GM18505 (cell line): ENCODE results near the gene EXOC6B.
"Not testable (repeated sequence)": the region's sequence is repeated elsewhere in the genome, so short reads cannot be mapped to it uniquely, and the experiment has no call there.

Experiments used
- ATAC-seq: cut with Tn5 transposase; IDR thresholded peaks from one replicate; pipeline ENCODE4 v1.9.1; 2021; ENCODE audit not compliant: unreplicated experiment
- POLR2A ChIP-seq: IDR thresholded peaks from 4 replicates; pipeline ENCODE4 v1.6.1; 2011; ENCODE audit warnings: borderline replicate concordance; ENCODE audit not compliant: insufficient read depth, insufficient read length; ENCODE audit errors: extremely low read depth

The EXOC6B gene

DNA sequence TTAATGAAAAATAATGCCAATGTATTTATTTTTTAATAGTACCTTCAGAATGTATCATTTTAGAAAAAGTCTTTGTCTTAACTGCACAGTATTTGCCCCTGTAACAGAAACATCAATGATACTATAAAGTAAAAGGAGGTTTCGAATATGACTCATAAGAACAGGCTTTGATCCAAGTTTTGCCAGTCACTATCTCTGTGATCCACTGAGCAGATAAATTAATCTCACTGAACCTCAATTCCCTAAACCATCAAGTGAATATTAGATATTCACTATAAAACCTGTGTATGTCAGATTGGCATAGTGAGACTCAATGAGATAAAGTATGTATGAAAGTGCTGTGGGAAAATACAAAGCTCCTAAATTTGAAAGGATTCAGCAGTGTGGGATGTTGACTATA, 292.1 kb downstream of the EXOC6B start:
- TF ChIP-seq POLR2A = no peak
- ATAC-seq = no peak

DNA sequence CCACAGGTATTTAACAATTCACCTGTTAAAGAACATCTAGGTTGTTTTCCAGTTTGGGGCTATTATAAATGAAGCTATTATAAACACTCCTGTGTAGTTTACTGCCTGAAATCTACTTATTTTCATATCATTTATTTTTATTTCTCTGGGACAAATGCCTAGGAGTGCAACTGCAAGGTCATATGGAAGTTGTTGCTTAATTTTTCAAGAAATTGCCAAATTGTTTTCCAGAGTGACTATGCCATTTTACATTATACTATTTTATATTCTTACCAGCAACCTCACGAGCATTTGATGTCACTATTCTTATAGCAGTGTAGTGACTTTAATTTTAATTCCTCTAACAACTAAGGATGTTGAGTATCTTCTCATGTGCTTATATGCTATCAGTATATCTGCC, 298.4 kb downstream of the EXOC6B start:
- no peak for ATAC-seq

GRCh38 chr2:72526623-72527022, 299.2 kb downstream of the EXOC6B start:
- TF ChIP-seq POLR2A = no peak
- no peak for ATAC-seq

More for the DNA sequence above, 298.4 kb downstream of the EXOC6B start:
- TF ChIP-seq POLR2A = no peak

DNA sequence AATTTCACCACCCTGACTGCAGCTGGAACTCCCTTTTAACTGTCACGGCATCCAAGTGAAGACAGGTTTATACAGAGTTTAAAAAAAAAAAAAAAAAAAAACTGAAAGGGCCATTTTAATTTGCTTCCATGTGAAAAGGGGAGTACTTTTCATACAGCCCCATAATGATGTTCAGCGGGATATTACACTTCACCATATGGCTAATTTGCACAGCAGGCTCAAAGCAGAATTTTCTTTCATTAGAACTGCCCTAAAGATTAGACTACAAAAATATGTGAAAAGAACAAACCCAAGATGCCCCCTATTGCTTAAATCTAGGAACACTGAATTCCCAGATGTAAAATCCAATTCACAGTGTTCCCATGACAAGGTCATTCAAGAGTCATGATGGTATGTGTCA, 301.8 kb downstream of the EXOC6B start:
- ATAC-seq = no peak
- TF ChIP-seq POLR2A = no peak

DNA sequence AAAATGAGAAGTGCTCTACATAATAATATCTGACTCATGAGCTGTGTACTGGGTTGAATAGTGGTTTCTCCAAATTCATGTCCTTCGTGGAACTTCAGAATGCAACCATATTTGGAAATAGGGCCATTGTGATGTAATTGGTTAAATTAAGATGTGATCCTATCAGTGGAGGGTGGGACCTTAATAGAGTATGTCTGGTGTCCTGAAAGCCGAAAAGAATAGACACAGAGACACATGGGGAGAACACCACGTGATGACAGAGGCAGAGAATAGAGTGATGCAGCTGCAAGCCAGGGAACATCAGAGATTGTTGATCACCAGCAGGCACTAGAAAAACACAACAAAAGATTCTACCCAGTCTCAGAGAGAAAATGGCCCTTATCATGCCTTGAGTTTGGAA, 310.1 kb downstream of the EXOC6B start:
- no peak for TF ChIP-seq POLR2A
- ATAC-seq = no peak

- no peak for TF ChIP-seq POLR2A
- ATAC-seq = no peak
These were observed 312.8 kb downstream of the EXOC6B start for GRCh38 chr2:72513011-72513410.

GRCh38 chr2:72512376-72512775, 313.5 kb downstream of the EXOC6B start:
- no peak for ATAC-seq
- no peak for TF ChIP-seq POLR2A

DNA sequence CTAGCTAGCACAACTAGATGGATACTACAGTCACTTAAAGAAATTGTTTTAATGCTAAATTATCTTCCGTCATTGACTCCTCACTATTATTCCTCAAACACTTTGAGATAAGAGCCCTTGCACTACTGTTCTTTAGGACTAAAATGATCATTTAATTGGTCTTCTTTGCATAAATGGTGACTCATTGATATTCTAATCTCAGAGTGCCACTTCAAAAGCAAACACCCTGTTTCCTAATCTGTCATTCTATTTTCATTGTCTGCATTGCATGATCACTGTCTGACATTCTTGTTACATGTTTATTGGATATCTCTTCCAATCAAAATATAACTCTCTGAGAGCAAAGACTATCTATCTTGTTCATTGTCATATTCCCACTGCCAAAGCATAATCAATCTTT, 313.9 kb downstream of the EXOC6B start:
- no peak for ATAC-seq
- TF ChIP-seq POLR2A = no peak

DNA sequence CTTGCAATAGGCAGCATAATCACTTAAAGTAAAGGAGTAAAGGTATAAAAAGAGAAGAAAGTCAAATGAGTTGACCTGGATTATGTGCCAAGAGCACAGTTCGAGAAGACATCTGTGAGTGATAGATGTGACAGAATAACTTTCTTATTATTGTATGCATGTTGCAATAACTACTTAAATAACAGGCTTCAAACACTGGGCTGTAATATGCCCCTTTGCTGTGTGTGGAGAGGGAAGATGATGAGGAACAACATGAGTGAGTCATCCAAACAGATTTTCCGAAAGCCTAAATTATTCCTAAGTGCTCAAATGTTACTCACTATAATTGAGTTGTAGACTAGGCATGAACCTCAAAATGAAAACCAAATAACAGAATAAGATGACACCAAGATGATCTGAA, 328.1 kb downstream of the EXOC6B start:
- ATAC-seq = no peak
- TF ChIP-seq POLR2A = no peak

- ATAC-seq = no peak
- TF ChIP-seq POLR2A = no peak
These were observed 329.4 kb downstream of the EXOC6B start for GRCh38 chr2:72496479-72496878.

DNA sequence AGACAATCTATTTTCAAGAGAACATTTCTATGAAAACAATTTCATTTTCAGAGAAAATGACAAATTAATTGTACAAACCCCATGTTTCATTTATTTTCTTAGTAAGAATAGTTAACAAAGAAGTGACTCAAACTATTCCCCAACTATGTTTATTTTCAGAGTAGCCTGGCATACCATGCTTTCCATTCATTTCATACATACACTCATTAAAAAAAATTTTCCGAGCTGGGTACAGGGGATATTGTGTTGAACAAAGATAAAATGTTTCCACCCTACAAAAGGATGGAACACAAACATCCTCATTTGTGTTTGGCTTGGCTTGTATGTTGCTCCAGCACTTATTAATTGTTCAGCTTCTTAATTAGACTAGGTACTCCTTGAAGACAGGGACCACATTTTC, 331.4 kb downstream of the EXOC6B start:
- no peak for ATAC-seq
- TF ChIP-seq POLR2A = no peak

DNA sequence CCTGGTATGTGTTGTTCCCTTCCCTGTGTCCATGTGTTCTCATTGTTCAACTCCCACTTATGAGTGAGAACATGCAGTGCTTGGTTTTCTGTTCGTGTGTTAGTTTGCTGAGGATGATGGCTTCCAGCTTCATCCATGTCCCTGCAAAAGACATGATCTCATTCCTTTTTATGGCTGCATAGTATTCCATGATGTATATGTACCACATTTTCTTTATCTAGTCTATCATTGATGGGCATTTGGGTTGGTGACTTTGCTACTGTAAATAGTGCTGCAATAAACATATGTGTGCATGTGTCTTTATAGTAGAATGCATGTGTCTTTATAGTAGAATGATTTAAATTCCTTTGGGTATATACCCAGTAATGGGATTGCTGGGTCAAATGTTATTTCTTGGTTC, 341.2 kb downstream of the EXOC6B start:
- not testable (repeated sequence) for ATAC-seq

GRCh38 chr2:72483346-72483745, 342.5 kb downstream of the EXOC6B start:
- TF ChIP-seq POLR2A = no peak
- no peak for ATAC-seq

- ATAC-seq = no peak
- no peak for TF ChIP-seq POLR2A
These were observed 350.6 kb downstream of the EXOC6B start for GRCh38 chr2:72475246-72475645.

GRCh38 chr2:72457801-72458516, 367.9 kb downstream of the EXOC6B start:
- no peak for TF ChIP-seq POLR2A
- ATAC-seq = no peak
